ENCODE results near the gene TOMM6. TPM values are rescaled to one million over a fixed set of nuclear protein-coding genes. Genes with fewer than 3 reads are reported as not detected.
"Not testable (repeated sequence)": the region's sequence is repeated elsewhere in the genome, so short reads cannot be mapped to it uniquely, and the experiment has no call there.

TOMM6 gene
- total RNA-seq, 3 donors from 2014 or later, result 108 to 127 (median 117) TPM

- Histone ChIP-seq H3K4me1 (no peaks in the 10 kb centered on the region), H3K4me3 (no peak overlapping the region), H3K27me3 (no peaks in the 10 kb centered on the region), H3K36me3 (no peaks in the 10 kb centered on the region), H3K9me3 (no peaks in the 10 kb centered on the region), H3K27ac (no peak overlapping the region)
- DNase-seq (ENCODE audit: low spot score in 2 of 2), result no peak
- intact Hi-C loops (cut with DNase I; ENCODE audit: low total_unique reads), result no loop called here
- TF ChIP-seq POLR2AphosphoS5 (IDR thresholded peaks at IDR 0.05) (no peak), CTCF (IDR thresholded peaks at IDR 0.05) (no peak), POLR2A (IDR thresholded peaks at IDR 0.05) (no peak)
Observed at GRCh38 chr6:41811095-41811494, 23.6 kb downstream of the TOMM6 start.

- H3K4me1 ChIP-seq, result not testable (repeated sequence)
Observed at GRCh38 chr6:41811946-41812345, 24.5 kb downstream of the TOMM6 start.

GRCh38 chr6:41813469-41813868, 26.0 kb downstream of the TOMM6 start:
- no peaks in the 10 kb centered on the region for H3K27me3 ChIP-seq
- DNase-seq (ENCODE audit: low spot score in 2 of 2), result no peak
- no peaks in the 10 kb centered on the region for H3K9me3 ChIP-seq
- H3K4me1 ChIP-seq, result no peaks in the 10 kb centered on the region
- H3K36me3 ChIP-seq, result no peaks in the 10 kb centered on the region
- TF ChIP-seq CTCF (IDR thresholded peaks at IDR 0.05), result no peak
- intact Hi-C loops (cut with DNase I; ENCODE audit: low total_unique reads), result no loop called here
- no peak overlapping the region for H3K4me3 ChIP-seq
- H3K27ac ChIP-seq, result no peak overlapping the region

More at GRCh38 chr6:41811946-41812345, 24.5 kb downstream of the TOMM6 start:
- intact Hi-C loops (cut with DNase I; ENCODE audit: low total_unique reads); H3K9me3 ChIP-seq; DNase-seq (ENCODE audit: low spot score in 2 of 2); H3K36me3 ChIP-seq; H3K27ac ChIP-seq; H3K27me3 ChIP-seq; H3K4me3 ChIP-seq: not testable (repeated sequence)

- Histone ChIP-seq H3K4me3 (no peak overlapping the region), H3K9me3 (no peaks in the 10 kb centered on the region), H3K27me3 (no peaks in the 10 kb centered on the region), H3K27ac (no peak overlapping the region), H3K36me3 (no peaks in the 10 kb centered on the region), H3K4me1 (no peaks in the 10 kb centered on the region)
- TF ChIP-seq POLR2AphosphoS5 (IDR thresholded peaks at IDR 0.05) (no peak), POLR2A (IDR thresholded peaks at IDR 0.05) (no peak), CTCF (IDR thresholded peaks at IDR 0.05) (no peak)
- DNase-seq (ENCODE audit: low spot score in 2 of 2), result no peak
- intact Hi-C loops (cut with DNase I; ENCODE audit: low total_unique reads), result no loop called here
Observed at GRCh38 chr6:41813956-41814355, 26.5 kb downstream of the TOMM6 start.

GRCh38 chr6:41814629-41815028, 27.1 kb downstream of the TOMM6 start:
- no peaks in the 10 kb centered on the region for H3K36me3 ChIP-seq
- DNase-seq (ENCODE audit: low spot score in 2 of 2), result no peak
- H3K4me3 ChIP-seq, result no peak overlapping the region
- no peaks in the 10 kb centered on the region for H3K4me1 ChIP-seq
- TF ChIP-seq POLR2AphosphoS5 (IDR thresholded peaks at IDR 0.05), result no peak
- no peak for TF ChIP-seq CTCF (IDR thresholded peaks at IDR 0.05)
- TF ChIP-seq POLR2A (IDR thresholded peaks at IDR 0.05), result no peak
- no peaks in the 10 kb centered on the region for H3K9me3 ChIP-seq
- H3K27me3 ChIP-seq, result no peaks in the 10 kb centered on the region
- intact Hi-C loops (cut with DNase I; ENCODE audit: low total_unique reads), result no loop called here
- no peak overlapping the region for H3K27ac ChIP-seq

GRCh38 chr6:41815587-41815986, 28.1 kb downstream of the TOMM6 start:
- Histone ChIP-seq H3K27ac (no peak overlapping the region), H3K36me3 (no peaks in the 10 kb centered on the region), H3K4me1 (no peaks in the 10 kb centered on the region), H3K27me3 (no peaks in the 10 kb centered on the region), H3K9me3 (no peaks in the 10 kb centered on the region), H3K4me3 (no peak overlapping the region)
- TF ChIP-seq CTCF (IDR thresholded peaks at IDR 0.05), result no peak
- no peak for TF ChIP-seq POLR2A (IDR thresholded peaks at IDR 0.05)
- TF ChIP-seq POLR2AphosphoS5 (IDR thresholded peaks at IDR 0.05), result no peak
- no peak for DNase-seq (ENCODE audit: low spot score in 2 of 2)
- intact Hi-C loops (cut with DNase I; ENCODE audit: low total_unique reads), result no loop called here
